Measurements from ENCODE around the gene ELOVL4. TPM values are rescaled to one million over a fixed set of nuclear protein-coding genes. Genes with fewer than 3 reads are reported as not detected.

Gene ELOVL4
- total and polyA plus RNA-seq, 2 donors from 2014 or later = 0.38 to 2.1 TPM

DNA sequence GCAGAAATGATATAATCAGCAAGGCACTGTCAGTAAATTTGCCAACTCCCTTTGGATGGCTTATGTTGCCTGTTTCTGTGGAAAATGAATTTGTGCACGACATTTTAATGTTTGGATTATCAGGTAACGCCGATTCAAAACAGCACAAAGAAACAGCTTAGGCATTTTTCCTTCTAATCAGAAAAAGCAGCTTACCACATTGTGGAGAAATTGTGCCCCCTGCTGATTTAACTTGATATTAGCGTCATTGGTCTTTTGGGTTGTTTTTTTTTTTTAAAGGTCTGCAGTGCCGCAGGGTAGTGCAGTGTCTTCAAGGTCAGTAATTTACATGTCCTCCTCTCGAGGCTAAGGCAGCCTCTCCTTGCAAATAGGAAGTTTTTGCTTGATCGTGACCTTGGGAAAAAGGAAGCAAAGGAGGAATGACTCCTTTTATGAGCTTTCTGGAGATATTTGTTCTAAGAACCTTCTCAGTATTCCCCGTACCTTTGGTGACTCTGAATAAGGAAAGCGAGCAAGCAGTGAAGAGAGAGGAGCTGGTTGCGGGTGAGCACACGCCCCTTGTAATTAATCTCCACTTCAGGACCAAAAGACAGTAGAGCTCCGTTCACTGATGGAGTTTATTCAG, 79.1 kb downstream of the ELOVL4 start:
- peak in 3 of 5 donors; percentile 44 to 93 (median 91) for DNase-seq
- intact Hi-C loops (cut with DNase I) = no loop called here
- Histone ChIP-seq H3K4me1 (ENCODE audit: control insufficient read depth in 2 of 3, insufficient read depth in 2 of 3, low read depth in 1 of 3, low read length in 3 of 3) (peaks cover 0 to 5% (median 0%) of the 10 kb centered on the region in 3 donors), H3K27ac (ENCODE audit: low read depth in 2 of 2, low read length in 2 of 2) (peak overlapping the region in 1 of 2 donors; percentile 55), H3K9me3 (ENCODE audit: control insufficient read depth in 2 of 3, insufficient read depth in 1 of 3, low read length in 3 of 3) (no peaks in the 10 kb centered on the region), H3K36me3 (ENCODE audit: control insufficient read depth in 2 of 3, insufficient read depth in 3 of 3, low read length in 3 of 3) (no peaks in the 10 kb centered on the region), H3K27me3 (ENCODE audit: control insufficient read depth, insufficient read depth, low read length) (no peaks in the 10 kb centered on the region), H3K9ac (ENCODE audit: low read length in 3 of 3) (peak overlapping the region in 1 of 3 donors; percentile 32), H3K4me3 (ENCODE audit: low read length in 3 of 3) (peak overlapping the region; percentile 27 to 42 (median 33))
- TF ChIP-seq, protein P1, sequence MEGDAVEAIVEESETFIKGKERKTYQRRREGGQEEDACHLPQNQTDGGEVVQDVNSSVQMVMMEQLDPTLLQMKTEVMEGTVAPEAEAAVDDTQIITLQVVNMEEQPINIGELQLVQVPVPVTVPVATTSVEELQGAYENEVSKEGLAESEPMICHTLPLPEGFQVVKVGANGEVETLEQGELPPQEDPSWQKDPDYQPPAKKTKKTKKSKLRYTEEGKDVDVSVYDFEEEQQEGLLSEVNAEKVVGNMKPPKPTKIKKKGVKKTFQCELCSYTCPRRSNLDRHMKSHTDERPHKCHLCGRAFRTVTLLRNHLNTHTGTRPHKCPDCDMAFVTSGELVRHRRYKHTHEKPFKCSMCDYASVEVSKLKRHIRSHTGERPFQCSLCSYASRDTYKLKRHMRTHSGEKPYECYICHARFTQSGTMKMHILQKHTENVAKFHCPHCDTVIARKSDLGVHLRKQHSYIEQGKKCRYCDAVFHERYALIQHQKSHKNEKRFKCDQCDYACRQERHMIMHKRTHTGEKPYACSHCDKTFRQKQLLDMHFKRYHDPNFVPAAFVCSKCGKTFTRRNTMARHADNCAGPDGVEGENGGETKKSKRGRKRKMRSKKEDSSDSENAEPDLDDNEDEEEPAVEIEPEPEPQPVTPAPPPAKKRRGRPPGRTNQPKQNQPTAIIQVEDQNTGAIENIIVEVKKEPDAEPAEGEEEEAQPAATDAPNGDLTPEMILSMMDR (IDR thresholded peaks at IDR 0.05; ENCODE audit: borderline replicate concordance, extremely low read depth, insufficient read depth) = peak; percentile 56
- FAIRE-seq = peak; percentile 33

Other genes starting within 250 kb of the ELOVL4 start
- 0.79 TPM for gene TTK, start 57.1 kb upstream of the ELOVL4 start, total RNA-seq
- gene TTK, start 57.1 kb upstream of the ELOVL4 start, polyA plus RNA-seq (ENCODE audit: insufficient read depth, low read depth, low replicate concordance) = 0.13 TPM
- gene BCKDHB, start 159.1 kb upstream of the ELOVL4 start, total RNA-seq = 22.8 TPM
- gene BCKDHB, start 159.1 kb upstream of the ELOVL4 start, polyA plus RNA-seq (ENCODE audit: insufficient read depth, low read depth, low replicate concordance) = 21.0 TPM

All from kidney (tissue), 14 donors.